Fibroblast of pulmonary artery (primary cell): Measurements from ENCODE around the gene MARCKSL1.

Experiments
- DNase-seq: peaks from one replicate; pipeline ENCODE4 v3.0.0-alpha.2; 2010; ENCODE audit warnings: low read depth
- H3K4me3 ChIP-seq: replicated peaks from 2 replicates; pipeline ENCODE4 v1.5.1; 2011; ENCODE audit warnings: low read depth, mild to moderate bottlenecking, control low read depth, low read length, moderate library complexity
- TF ChIP-seq, protein P1 (sequence below): IDR thresholded peaks from 2 replicates; pipeline ENCODE4 v1.5.1; 2011; ENCODE audit warnings: mild to moderate bottlenecking, control low read depth, low read length, inconsistent platforms; ENCODE audit errors: missing control alignments

The MARCKSL1 gene

GRCh38 chr1:32345289-32345827 is 9.3 kb upstream of the MARCKSL1 start:
- TF ChIP-seq, protein P1, sequence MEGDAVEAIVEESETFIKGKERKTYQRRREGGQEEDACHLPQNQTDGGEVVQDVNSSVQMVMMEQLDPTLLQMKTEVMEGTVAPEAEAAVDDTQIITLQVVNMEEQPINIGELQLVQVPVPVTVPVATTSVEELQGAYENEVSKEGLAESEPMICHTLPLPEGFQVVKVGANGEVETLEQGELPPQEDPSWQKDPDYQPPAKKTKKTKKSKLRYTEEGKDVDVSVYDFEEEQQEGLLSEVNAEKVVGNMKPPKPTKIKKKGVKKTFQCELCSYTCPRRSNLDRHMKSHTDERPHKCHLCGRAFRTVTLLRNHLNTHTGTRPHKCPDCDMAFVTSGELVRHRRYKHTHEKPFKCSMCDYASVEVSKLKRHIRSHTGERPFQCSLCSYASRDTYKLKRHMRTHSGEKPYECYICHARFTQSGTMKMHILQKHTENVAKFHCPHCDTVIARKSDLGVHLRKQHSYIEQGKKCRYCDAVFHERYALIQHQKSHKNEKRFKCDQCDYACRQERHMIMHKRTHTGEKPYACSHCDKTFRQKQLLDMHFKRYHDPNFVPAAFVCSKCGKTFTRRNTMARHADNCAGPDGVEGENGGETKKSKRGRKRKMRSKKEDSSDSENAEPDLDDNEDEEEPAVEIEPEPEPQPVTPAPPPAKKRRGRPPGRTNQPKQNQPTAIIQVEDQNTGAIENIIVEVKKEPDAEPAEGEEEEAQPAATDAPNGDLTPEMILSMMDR = no peak
- peak; percentile 78 for DNase-seq
- no peak overlapping the region for H3K4me3 ChIP-seq

- no peak for DNase-seq
- TF ChIP-seq, protein P1 = no peak
- H3K4me3 ChIP-seq = no peak overlapping the region
These were observed 6.7 kb upstream of the MARCKSL1 start for GRCh38 chr1:32342704-32343103.

- TF ChIP-seq, protein P1 = no peak
- DNase-seq = no peak
- H3K4me3 ChIP-seq = no peak overlapping the region
These were observed 5.9 kb upstream of the MARCKSL1 start for GRCh38 chr1:32341971-32342370.

DNA sequence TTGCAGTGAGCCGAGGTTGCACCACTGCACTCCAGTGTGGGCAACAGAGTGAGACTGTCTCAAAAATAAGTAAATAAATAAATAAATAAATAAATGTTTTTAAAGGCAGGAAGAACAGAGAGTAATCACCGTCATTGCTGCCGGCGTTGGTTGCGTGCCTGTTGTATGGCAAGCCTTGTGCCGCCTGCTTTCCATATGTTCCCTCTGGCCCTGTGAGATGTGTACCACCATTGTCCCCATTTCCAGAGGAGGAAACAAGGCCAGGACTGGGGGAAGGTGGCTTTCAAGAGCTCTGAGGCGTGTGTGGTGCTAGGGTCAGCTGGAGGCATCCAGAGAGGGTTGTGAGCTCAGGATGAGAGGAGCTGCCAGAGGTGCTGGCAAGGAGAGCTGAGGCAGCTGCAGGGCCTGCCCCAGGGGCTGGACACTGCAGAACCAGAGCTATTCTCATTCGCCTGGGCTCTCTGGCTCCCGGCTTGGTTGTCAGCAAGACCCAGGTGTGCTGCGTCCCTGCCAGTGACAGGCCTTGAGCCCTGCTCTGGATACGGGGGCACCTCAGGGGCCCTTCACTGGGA is 5.2 kb upstream of the MARCKSL1 start:
- TF ChIP-seq, protein P1 = no peak
- no peak overlapping the region for H3K4me3 ChIP-seq
- DNase-seq = no peak

DNA sequence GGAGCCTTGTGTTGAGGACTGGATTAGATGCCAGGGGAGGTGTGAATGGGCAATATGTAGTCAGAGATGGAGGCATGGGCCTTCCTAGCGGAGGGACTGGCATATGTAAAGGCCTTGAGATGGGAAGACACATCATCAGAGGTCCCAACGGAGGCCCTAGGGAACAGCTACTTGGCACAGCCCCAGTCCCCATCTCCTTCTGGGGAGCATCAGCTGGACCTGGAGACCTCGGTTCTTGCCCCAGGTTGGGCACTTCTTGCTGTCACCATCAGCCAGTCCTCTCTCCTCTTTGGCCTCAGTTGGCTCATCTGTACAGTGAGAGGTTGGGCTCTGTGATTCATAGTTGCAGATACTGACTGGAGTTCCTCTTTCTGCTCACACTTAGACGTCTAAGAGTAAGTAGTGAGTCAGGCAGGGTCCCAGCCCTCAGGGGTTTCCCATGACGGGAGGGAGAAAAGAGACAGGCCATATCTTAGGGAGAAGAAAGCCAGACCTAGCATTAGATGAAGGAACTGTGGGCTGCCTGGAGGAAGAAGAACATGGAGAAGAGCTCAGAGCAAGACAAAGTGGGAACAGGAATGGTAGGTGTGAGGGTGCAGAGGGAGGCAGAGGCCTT is 3.4 kb upstream of the MARCKSL1 start:
- DNase-seq = peak; percentile 68
- TF ChIP-seq, protein P1 = no peak
- no peak overlapping the region for H3K4me3 ChIP-seq

GRCh38 chr1:32338637-32339145 is 2.7 kb upstream of the MARCKSL1 start:
- no peak for DNase-seq
- H3K4me3 ChIP-seq = no peak overlapping the region
- TF ChIP-seq, protein P1 = no peak
